ENCODE measurements around the gene CD55. TPM values are rescaled to one million over a fixed set of nuclear protein-coding genes. Genes with fewer than 3 reads are reported as not detected.

The CD55 gene
- total and polyA plus RNA-seq, 2 donors (not counting 1 experiment from before 2014, with no cell fraction given) = 46.1 to 77.7 TPM

GRCh38 chr1:207314816-207315215, 6.7 kb upstream of the CD55 start:
- no peak overlapping the region for H3K27ac ChIP-seq (ENCODE audit: insufficient read depth, low read length)
- H3K9me3 ChIP-seq (ENCODE audit: control insufficient read depth, insufficient read depth, low read depth, low read length) = no peaks in the 10 kb centered on the region
- no peak overlapping the region for H3K9ac ChIP-seq (ENCODE audit: insufficient read depth, low read length)
- TF ChIP-seq CTCF (conservative IDR thresholded peaks at IDR 0.05 in 1 of 2, IDR thresholded peaks at IDR 0.05 in 1 of 2; ENCODE audit: low read depth in 1 of 2, low read length in 2 of 2) (no peak), EZH2 (IDR thresholded peaks at IDR 0.05; ENCODE audit: low read length, missing control alignments) (no peak)
- H2AFZ ChIP-seq (ENCODE audit: low read length) = no peak overlapping the region
- no peak overlapping the region for H3K4me3 ChIP-seq (replicated peaks in 1 of 4; ENCODE audit: control extremely low read depth in 1 of 4, insufficient read depth in 1 of 4, low read depth in 3 of 4, low read length in 4 of 4)
- no peaks in the 10 kb centered on the region for H4K20me1 ChIP-seq (ENCODE audit: control insufficient read depth, extremely low read depth, insufficient read depth, low read length)
- no peaks in the 10 kb centered on the region for H3K79me2 ChIP-seq (ENCODE audit: control insufficient read depth, insufficient read depth, low read length)
- H3K27me3 ChIP-seq (ENCODE audit: control insufficient read depth, insufficient read depth, low read length) = no peaks in the 10 kb centered on the region
- DNase-seq (ENCODE audit: low read depth in 2 of 2) = peak in 1 of 2 donors; percentile 45
- H3K4me1 ChIP-seq (ENCODE audit: control insufficient read depth, extremely low read depth, insufficient read depth, low read length) = peaks cover 4% of the 10 kb centered on the region
- H3K4me2 ChIP-seq (ENCODE audit: extremely low read depth, insufficient read depth, low read length) = no peak overlapping the region
- no peaks in the 10 kb centered on the region for H3K36me3 ChIP-seq (ENCODE audit: control insufficient read depth, insufficient read depth, low read length)

GRCh38 chr1:207315435-207315834, 6.0 kb upstream of the CD55 start:
- Histone ChIP-seq H2AFZ (ENCODE audit: low read length) (no peak overlapping the region), H3K9ac (ENCODE audit: insufficient read depth, low read length) (no peak overlapping the region), H3K4me3 (replicated peaks in 1 of 4; ENCODE audit: control extremely low read depth in 1 of 4, insufficient read depth in 1 of 4, low read depth in 3 of 4, low read length in 4 of 4) (no peak overlapping the region), H3K79me2 (ENCODE audit: control insufficient read depth, insufficient read depth, low read length) (no peaks in the 10 kb centered on the region), H3K36me3 (ENCODE audit: control insufficient read depth, insufficient read depth, low read length) (no peaks in the 10 kb centered on the region), H3K9me3 (ENCODE audit: control insufficient read depth, insufficient read depth, low read depth, low read length) (no peaks in the 10 kb centered on the region), H3K27ac (ENCODE audit: insufficient read depth, low read length) (no peak overlapping the region), H3K4me2 (ENCODE audit: extremely low read depth, insufficient read depth, low read length) (no peak overlapping the region), H3K27me3 (ENCODE audit: control insufficient read depth, insufficient read depth, low read length) (no peaks in the 10 kb centered on the region), H4K20me1 (ENCODE audit: control insufficient read depth, extremely low read depth, insufficient read depth, low read length) (no peaks in the 10 kb centered on the region), H3K4me1 (ENCODE audit: control insufficient read depth, extremely low read depth, insufficient read depth, low read length) (peaks cover 2% of the 10 kb centered on the region)
- no peak for DNase-seq (ENCODE audit: low read depth in 2 of 2)
- TF ChIP-seq EZH2 (IDR thresholded peaks at IDR 0.05; ENCODE audit: low read length, missing control alignments) (no peak), CTCF (conservative IDR thresholded peaks at IDR 0.05 in 1 of 2, IDR thresholded peaks at IDR 0.05 in 1 of 2; ENCODE audit: low read depth in 1 of 2, low read length in 2 of 2) (no peak)

GRCh38 chr1:207316141-207316540, 5.3 kb upstream of the CD55 start:
- TF ChIP-seq EZH2 (IDR thresholded peaks at IDR 0.05; ENCODE audit: low read length, missing control alignments) = no peak
- no peak for TF ChIP-seq CTCF (conservative IDR thresholded peaks at IDR 0.05 in 1 of 2, IDR thresholded peaks at IDR 0.05 in 1 of 2; ENCODE audit: low read depth in 1 of 2, low read length in 2 of 2)
- Histone ChIP-seq H3K9ac (ENCODE audit: insufficient read depth, low read length) (no peak overlapping the region), H3K36me3 (ENCODE audit: control insufficient read depth, insufficient read depth, low read length) (no peaks in the 10 kb centered on the region), H3K27ac (ENCODE audit: insufficient read depth, low read length) (no peak overlapping the region), H3K4me1 (ENCODE audit: control insufficient read depth, extremely low read depth, insufficient read depth, low read length) (peaks cover 2% of the 10 kb centered on the region), H3K9me3 (ENCODE audit: control insufficient read depth, insufficient read depth, low read depth, low read length) (no peaks in the 10 kb centered on the region), H3K4me2 (ENCODE audit: extremely low read depth, insufficient read depth, low read length) (no peak overlapping the region), H3K79me2 (ENCODE audit: control insufficient read depth, insufficient read depth, low read length) (no peaks in the 10 kb centered on the region), H3K4me3 (replicated peaks in 1 of 4; ENCODE audit: control extremely low read depth in 1 of 4, insufficient read depth in 1 of 4, low read depth in 3 of 4, low read length in 4 of 4) (no peak overlapping the region), H3K27me3 (ENCODE audit: control insufficient read depth, insufficient read depth, low read length) (no peaks in the 10 kb centered on the region), H2AFZ (ENCODE audit: low read length) (no peak overlapping the region), H4K20me1 (ENCODE audit: control insufficient read depth, extremely low read depth, insufficient read depth, low read length) (no peaks in the 10 kb centered on the region)
- DNase-seq (ENCODE audit: low read depth in 2 of 2) = no peak

Measured in fibroblast of lung (primary cell).